Measurements from ENCODE around the gene ATP11B. TPM values are rescaled to one million over a fixed set of nuclear protein-coding genes. Genes with fewer than 3 reads are reported as not detected.

The ATP11B gene
- total RNA-seq, 2 donors from 2014 or later, result 68.8 to 68.9 TPM

- TF ChIP-seq CTCF (IDR thresholded peaks at IDR 0.05), result no peak
- no peaks in the 10 kb centered on the region for H3K9me3 ChIP-seq
- no peak overlapping the region for H3K27ac ChIP-seq
- no peaks in the 10 kb centered on the region for H3K36me3 ChIP-seq
- peaks cover 0 to 3% of the 10 kb centered on the region in 2 donors for H3K4me1 ChIP-seq (ENCODE audit: control insufficient read depth in 1 of 2, low read depth in 2 of 2)
- no peaks in the 10 kb centered on the region for H3K27me3 ChIP-seq (replicated peaks; ENCODE audit: insufficient read depth)
- ATAC-seq (ENCODE audit: insufficient number of reproducible peaks, low FRiP score, low read depth) (no peak), DNase-seq (ENCODE audit: low spot score) (no peak)
- no peak overlapping the region for H3K4me3 ChIP-seq
Observed at GRCh38 chr3:182786564-182787196, 6.6 kb upstream of the ATP11B start.

DNA sequence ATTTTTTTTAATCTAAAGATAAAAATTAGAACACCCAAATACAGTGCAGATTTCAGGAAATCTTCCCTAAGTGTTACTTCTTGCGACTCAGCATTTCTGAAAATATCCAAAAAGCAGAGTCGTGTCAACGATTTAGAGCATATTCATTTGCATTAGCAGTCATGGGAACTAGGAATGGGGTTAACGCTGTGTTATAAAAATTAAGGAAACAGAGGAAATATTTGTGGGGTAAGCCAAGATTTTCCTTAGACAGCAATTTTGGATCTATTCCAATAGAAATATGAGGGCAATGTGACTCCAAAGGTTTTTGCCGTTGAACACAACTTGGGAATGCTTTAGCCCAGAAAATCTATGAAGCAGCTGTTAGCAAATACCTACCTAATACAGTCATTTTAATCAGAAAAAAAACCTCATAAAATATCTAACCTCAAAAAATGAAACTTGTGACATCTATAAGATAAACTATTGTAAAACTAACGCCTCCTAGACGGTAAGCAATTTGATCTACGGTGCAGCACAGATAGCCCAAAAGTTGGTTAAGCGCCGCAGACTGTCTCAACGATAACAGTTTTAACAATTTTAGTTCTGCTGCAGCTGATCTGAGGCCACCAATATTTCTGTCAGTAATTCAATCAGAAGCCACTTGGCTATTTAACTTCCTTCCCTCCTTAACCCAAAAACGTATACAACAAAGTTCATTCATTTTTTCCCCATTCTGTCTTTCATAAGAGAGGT is 5.8 kb upstream of the ATP11B start:
- TF ChIP-seq CTCF (IDR thresholded peaks at IDR 0.05), result no peak
- Histone ChIP-seq H3K27me3 (replicated peaks; ENCODE audit: insufficient read depth) (no peaks in the 10 kb centered on the region), H3K4me3 (no peak overlapping the region), H3K9me3 (no peaks in the 10 kb centered on the region), H3K4me1 (ENCODE audit: control insufficient read depth in 1 of 2, low read depth in 2 of 2) (peaks cover 0 to 3% of the 10 kb centered on the region in 2 donors), H3K36me3 (no peaks in the 10 kb centered on the region), H3K27ac (no peak overlapping the region)
- no peak for ATAC-seq (ENCODE audit: insufficient number of reproducible peaks, low FRiP score, low read depth)
- no peak for DNase-seq (ENCODE audit: low spot score)

DNA sequence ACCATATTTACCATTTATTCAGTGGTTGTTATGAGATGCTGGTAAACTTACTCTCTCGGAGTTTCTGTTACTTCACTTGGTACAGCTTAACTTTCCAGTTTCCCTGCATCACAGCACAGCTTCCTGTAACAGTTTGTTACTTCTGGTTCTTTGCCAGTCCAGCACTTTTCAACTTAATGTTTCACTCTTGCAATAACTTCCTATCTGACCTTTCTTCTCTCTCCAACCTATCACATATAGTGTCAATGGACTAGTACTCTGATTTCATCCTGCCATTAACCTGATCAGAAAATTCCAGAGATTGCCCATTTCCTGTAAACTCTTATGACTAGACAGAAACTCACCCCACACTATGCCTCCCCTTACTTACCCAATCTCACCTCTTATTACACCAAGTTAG is 3.9 kb upstream of the ATP11B start:
- H3K36me3 ChIP-seq, result no peaks in the 10 kb centered on the region
- no peaks in the 10 kb centered on the region for H3K9me3 ChIP-seq
- H3K27me3 ChIP-seq (replicated peaks; ENCODE audit: insufficient read depth), result no peaks in the 10 kb centered on the region
- TF ChIP-seq CTCF (IDR thresholded peaks at IDR 0.05), result no peak
- H3K27ac ChIP-seq, result no peak overlapping the region
- ATAC-seq (ENCODE audit: insufficient number of reproducible peaks, low FRiP score, low read depth) (no peak), DNase-seq (ENCODE audit: low spot score) (no peak)
- H3K4me1 ChIP-seq (ENCODE audit: control insufficient read depth in 1 of 2, low read depth in 2 of 2), result peaks cover 0 to 3% of the 10 kb centered on the region in 2 donors
- no peak overlapping the region for H3K4me3 ChIP-seq

- H3K9me3 ChIP-seq, result no peaks in the 10 kb centered on the region
- H3K27ac ChIP-seq, result no peak overlapping the region
- no peak for TF ChIP-seq CTCF (IDR thresholded peaks at IDR 0.05)
- ATAC-seq (ENCODE audit: insufficient number of reproducible peaks, low FRiP score, low read depth) (no peak), DNase-seq (ENCODE audit: low spot score) (no peak)
- H3K36me3 ChIP-seq, result no peaks in the 10 kb centered on the region
- H3K27me3 ChIP-seq (replicated peaks; ENCODE audit: insufficient read depth), result no peaks in the 10 kb centered on the region
- no peak overlapping the region for H3K4me3 ChIP-seq
- peaks cover 6 to 15% of the 10 kb centered on the region in 2 donors for H3K4me1 ChIP-seq (ENCODE audit: control insufficient read depth in 1 of 2, low read depth in 2 of 2)
Observed at GRCh38 chr3:182790612-182791011, 2.7 kb upstream of the ATP11B start.

- no peak for TF ChIP-seq CTCF (IDR thresholded peaks at IDR 0.05)
- peaks cover 14 to 21% of the 10 kb centered on the region in 2 donors for H3K4me1 ChIP-seq (ENCODE audit: control insufficient read depth in 1 of 2, low read depth in 2 of 2)
- no peaks in the 10 kb centered on the region for H3K27me3 ChIP-seq (replicated peaks; ENCODE audit: insufficient read depth)
- ATAC-seq (ENCODE audit: insufficient number of reproducible peaks, low FRiP score, low read depth), result peak; percentile 52
- H3K36me3 ChIP-seq, result no peaks in the 10 kb centered on the region
- DNase-seq (ENCODE audit: low spot score), result no peak
- peak overlapping the region; percentile 89 for H3K4me3 ChIP-seq
- H3K9me3 ChIP-seq, result no peaks in the 10 kb centered on the region
- peak overlapping the region; percentile 79 to 91 for H3K27ac ChIP-seq
Observed at GRCh38 chr3:182793663-182794454, 555 bp downstream of the ATP11B start.

Measured in thoracic aorta (tissue), 2 donors.